ENCODE results near the gene IKZF3. TPM values are rescaled to one million over a fixed set of nuclear protein-coding genes. Genes with fewer than 3 reads are reported as not detected.
A peak's percentile ranks its signal among the peaks of the same experiment; 100 is the strongest.

Gene IKZF3
- total RNA-seq, 1 experiment from 2014 or later: not detected

GRCh38 chr17:39719563-39720355, 144.4 kb downstream of the IKZF3 start:
- Histone ChIP-seq H3K79me2 (ENCODE audit: low read length) (no peaks in the 10 kb centered on the region), H3K27ac (ENCODE audit: low read length) (no peak overlapping the region), H3K27me3 (ENCODE audit: low read length) (no peaks in the 10 kb centered on the region), H3K4me2 (ENCODE audit: low read length) (no peak overlapping the region), H4K20me1 (ENCODE audit: low read length) (no peaks in the 10 kb centered on the region), H3K9me2 (replicated peaks; ENCODE audit: low read length) (no peaks in the 10 kb centered on the region), H3K36me3 (ENCODE audit: low read depth, low read length) (no peaks in the 10 kb centered on the region), H3F3A (ENCODE audit: low read length, unreplicated experiment) (no peaks in the 10 kb centered on the region), H3K4me1 (ENCODE audit: insufficient read depth, low read length) (no peaks in the 10 kb centered on the region), H2AFZ (ENCODE audit: low read length) (no peak overlapping the region), H3K9ac (ENCODE audit: low read length) (no peak overlapping the region), H3K4me3 (ENCODE audit: low read length) (no peak overlapping the region), H3K9me3 (ENCODE audit: low read length) (no peaks in the 10 kb centered on the region)
- ATAC-seq (no peak), DNase-seq (no peak)
- TF ChIP-seq EZH2 (IDR thresholded peaks at IDR 0.05; ENCODE audit: low read length, unreplicated experiment): no peak
- TF ChIP-seq CTCF (conservative IDR thresholded peaks at IDR 0.05; ENCODE audit: low read depth, low read length): no peak
- no peak for TF ChIP-seq EZH2phosphoT487 (IDR thresholded peaks at IDR 0.05; ENCODE audit: borderline replicate concordance, low read length)
- intact Hi-C loops (cut with micrococcal nuclease): no loop called here
- ChIA-PET CTCF (no interaction called here), POLR2A (ENCODE audit: unreplicated experiment) (no interaction called here)
- BruUV-seq (replicated peaks): no TSS peak

- ATAC-seq: no peak
- Histone ChIP-seq H3K9me3 (ENCODE audit: low read length) (no peaks in the 10 kb centered on the region), H2AFZ (ENCODE audit: low read length) (no peak overlapping the region), H3F3A (ENCODE audit: low read length, unreplicated experiment) (no peaks in the 10 kb centered on the region), H3K9me2 (replicated peaks; ENCODE audit: low read length) (no peaks in the 10 kb centered on the region), H3K4me1 (ENCODE audit: insufficient read depth, low read length) (no peaks in the 10 kb centered on the region), H3K27ac (ENCODE audit: low read length) (no peak overlapping the region), H3K4me3 (ENCODE audit: low read length) (no peak overlapping the region), H3K36me3 (ENCODE audit: low read depth, low read length) (no peaks in the 10 kb centered on the region), H3K9ac (ENCODE audit: low read length) (no peak overlapping the region), H3K79me2 (ENCODE audit: low read length) (no peaks in the 10 kb centered on the region), H3K4me2 (ENCODE audit: low read length) (no peak overlapping the region), H3K27me3 (ENCODE audit: low read length) (no peaks in the 10 kb centered on the region), H4K20me1 (ENCODE audit: low read length) (no peaks in the 10 kb centered on the region)
- TF ChIP-seq CTCF (conservative IDR thresholded peaks at IDR 0.05; ENCODE audit: low read depth, low read length) (no peak), EZH2phosphoT487 (IDR thresholded peaks at IDR 0.05; ENCODE audit: borderline replicate concordance, low read length) (no peak), EZH2 (IDR thresholded peaks at IDR 0.05; ENCODE audit: low read length, unreplicated experiment) (no peak)
- no TSS peak for BruUV-seq (replicated peaks)
- DNase-seq: no peak
- intact Hi-C loops (cut with micrococcal nuclease): no loop called here
- ChIA-PET CTCF (no interaction called here), POLR2A (ENCODE audit: unreplicated experiment) (no interaction called here)
These were observed 146.5 kb downstream of the IKZF3 start for GRCh38 chr17:39717660-39718059.

- no peaks in the 10 kb centered on the region for H3K4me1 ChIP-seq (ENCODE audit: insufficient read depth, low read length)
- no peak overlapping the region for H3K4me3 ChIP-seq (ENCODE audit: low read length)
- no peaks in the 10 kb centered on the region for H3K36me3 ChIP-seq (ENCODE audit: low read depth, low read length)
- no peak overlapping the region for H3K4me2 ChIP-seq (ENCODE audit: low read length)
- H3K9me2 ChIP-seq (replicated peaks; ENCODE audit: low read length): no peaks in the 10 kb centered on the region
- DNase-seq (no peak), ATAC-seq (peak; percentile 35; the same call in 1 of the 2 replicates)
- no peak overlapping the region for H3K9ac ChIP-seq (ENCODE audit: low read length)
- H4K20me1 ChIP-seq (ENCODE audit: low read length): no peaks in the 10 kb centered on the region
- ChIA-PET CTCF (no interaction called here), POLR2A (ENCODE audit: unreplicated experiment) (no interaction called here)
- H3K79me2 ChIP-seq (ENCODE audit: low read length): no peaks in the 10 kb centered on the region
- TF ChIP-seq EZH2 (IDR thresholded peaks at IDR 0.05; ENCODE audit: low read length, unreplicated experiment) (no peak), EZH2phosphoT487 (IDR thresholded peaks at IDR 0.05; ENCODE audit: borderline replicate concordance, low read length) (no peak), CTCF (conservative IDR thresholded peaks at IDR 0.05; ENCODE audit: low read depth, low read length) (no peak)
- intact Hi-C loops (cut with micrococcal nuclease): no loop called here
- H3F3A ChIP-seq (ENCODE audit: low read length, unreplicated experiment): no peaks in the 10 kb centered on the region
- H3K9me3 ChIP-seq (ENCODE audit: low read length): no peaks in the 10 kb centered on the region
- H3K27ac ChIP-seq (ENCODE audit: low read length): no peak overlapping the region
- no peak overlapping the region for H2AFZ ChIP-seq (ENCODE audit: low read length)
- no TSS peak for BruUV-seq (replicated peaks)
- H3K27me3 ChIP-seq (ENCODE audit: low read length): no peaks in the 10 kb centered on the region
These were observed 147.1 kb downstream of the IKZF3 start for GRCh38 chr17:39716879-39717536.
